A172 (cell line): Measurements from ENCODE around the gene PKDREJ. TPM values are rescaled to one million over a fixed set of nuclear protein-coding genes. Genes with fewer than 3 reads are reported as not detected.

Experiments used
- DNase-seq: peaks from one replicate; pipeline ENCODE4 v3.0.0-alpha.2; 2015; ENCODE audit warnings: low spot score
- total RNA-seq: library from RNA; depleted of rRNA; stranded (reverse); fragments of >200 nt; shearing (Covaris generic); gene quantifications from 2 replicates; pipeline ENCODE4 v1.2.3, GENCODE V29; 2014; rRNA removed

Gene PKDREJ
- total RNA-seq, 1 experiment from 2014 or later: not detected

DNA sequence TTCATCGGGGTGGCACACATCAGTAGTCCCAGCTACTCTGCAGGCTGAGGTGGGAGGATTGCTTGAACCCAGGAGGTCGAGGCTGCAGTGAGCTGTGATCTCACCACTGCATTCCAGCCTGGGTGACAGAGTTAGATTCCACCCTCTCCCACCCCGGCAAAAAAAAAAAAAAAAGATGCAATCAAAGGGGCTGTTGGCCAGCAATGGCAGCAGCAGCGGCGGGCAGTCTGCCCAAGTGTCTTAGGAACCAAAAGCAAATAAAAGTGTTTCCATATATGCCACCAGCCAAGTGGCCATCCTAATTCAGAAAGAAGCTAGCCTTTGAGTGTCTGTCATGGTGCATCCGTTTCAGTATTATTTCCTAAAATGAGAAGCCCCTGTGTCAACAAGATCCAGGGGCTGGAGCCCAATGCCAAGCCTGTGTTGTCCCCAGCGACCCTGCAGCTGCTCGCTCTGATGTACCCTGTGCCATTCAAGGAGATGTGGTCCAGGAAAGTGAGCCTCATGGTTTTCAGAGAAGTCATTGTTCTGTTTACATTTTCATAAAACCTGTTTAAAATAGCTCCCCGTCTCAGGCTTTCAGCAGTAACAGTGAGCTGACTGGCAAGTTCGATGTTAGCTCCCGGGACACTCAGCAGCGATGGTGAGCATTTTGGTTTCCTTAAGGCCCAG lies 25.6 kb downstream of the PKDREJ start:
- no peak for DNase-seq

DNA sequence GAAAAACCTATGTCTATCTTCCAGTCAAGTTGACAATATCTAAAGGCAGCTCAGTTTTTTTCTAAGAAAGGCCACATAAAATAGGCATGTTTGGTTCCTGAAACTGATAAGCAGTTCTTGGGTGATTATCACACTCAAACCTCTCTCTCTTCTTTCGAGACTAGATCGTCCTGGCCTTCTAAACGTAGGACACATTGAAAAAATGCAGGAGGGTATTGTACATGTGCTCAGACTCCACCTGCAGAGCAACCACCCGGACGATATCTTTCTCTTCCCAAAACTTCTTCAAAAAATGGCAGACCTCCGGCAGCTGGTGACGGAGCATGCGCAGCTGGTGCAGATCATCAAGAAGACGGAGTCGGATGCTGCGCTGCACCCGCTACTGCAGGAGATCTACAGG lies 28.2 kb downstream of the PKDREJ start:
- no peak for DNase-seq

DNA sequence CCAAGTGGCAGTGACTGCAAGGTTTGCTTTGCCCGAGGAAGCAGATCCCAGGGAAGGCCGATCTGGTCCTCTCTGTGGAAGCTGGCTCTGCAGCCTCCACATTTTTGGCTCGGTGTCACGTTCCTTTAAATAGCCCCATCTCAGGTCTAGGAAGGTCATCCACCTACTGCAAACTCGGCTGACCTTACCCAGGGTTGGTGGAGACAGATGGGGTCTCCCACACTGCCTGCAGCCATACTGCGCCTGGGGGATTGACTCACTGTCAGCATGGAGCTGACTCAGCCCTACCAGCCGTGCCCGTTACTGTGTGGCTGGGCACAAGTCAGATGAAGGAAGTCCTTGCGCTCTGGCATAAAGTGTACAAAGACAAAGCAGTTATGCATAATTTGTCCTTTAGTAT lies 29.9 kb downstream of the PKDREJ start:
- DNase-seq: peak; percentile 46

DNA sequence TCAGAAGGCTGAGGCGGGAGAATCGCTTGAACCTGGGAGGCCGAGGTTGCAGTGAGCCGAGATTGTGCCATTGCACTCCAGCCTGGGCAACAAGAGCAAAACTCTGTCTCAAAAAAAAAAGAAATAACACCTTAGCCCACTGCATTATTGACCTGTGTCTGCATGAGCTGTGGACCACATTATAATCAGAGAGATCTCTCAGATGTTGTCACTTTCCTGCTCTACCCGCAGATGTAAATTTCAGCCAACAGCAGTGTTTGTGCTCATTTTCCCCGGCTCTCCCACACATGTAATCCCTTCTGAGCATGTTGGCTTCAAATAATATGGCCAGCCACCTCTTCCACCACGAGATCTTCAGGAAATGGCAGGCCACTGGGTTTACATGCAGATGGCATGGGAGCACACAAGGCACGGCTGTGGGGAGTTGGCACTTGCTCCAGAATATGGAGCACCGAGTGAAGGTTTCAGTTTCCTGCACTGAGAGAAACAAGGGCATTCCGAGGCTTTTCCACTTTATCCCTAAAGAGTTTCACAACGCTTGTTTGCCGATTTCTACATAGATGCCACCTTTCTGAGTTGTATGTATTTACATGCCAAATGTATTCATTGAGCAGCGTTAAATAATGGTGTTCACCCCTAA lies 32.8 kb downstream of the PKDREJ start:
- no peak for DNase-seq

DNA sequence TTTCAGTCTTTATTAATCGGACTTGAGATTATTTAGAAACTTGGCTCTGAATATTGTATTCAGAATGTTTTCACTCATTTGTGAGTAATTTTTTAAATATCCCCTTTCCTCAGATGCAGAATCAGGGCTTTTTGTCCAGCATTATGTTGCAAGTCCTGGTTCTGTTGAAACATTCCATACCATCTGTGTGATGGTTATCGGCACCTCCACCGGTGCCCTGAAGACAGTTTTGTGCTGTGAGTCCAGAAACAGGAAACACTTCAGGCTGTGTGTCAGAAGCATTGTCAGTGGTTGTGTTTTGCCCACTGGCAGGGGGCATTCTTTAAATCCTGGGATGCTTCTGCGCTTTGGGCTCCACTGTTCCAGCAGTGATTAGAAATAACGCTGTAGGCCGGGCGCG lies 33.4 kb downstream of the PKDREJ start:
- DNase-seq: no peak

DNA sequence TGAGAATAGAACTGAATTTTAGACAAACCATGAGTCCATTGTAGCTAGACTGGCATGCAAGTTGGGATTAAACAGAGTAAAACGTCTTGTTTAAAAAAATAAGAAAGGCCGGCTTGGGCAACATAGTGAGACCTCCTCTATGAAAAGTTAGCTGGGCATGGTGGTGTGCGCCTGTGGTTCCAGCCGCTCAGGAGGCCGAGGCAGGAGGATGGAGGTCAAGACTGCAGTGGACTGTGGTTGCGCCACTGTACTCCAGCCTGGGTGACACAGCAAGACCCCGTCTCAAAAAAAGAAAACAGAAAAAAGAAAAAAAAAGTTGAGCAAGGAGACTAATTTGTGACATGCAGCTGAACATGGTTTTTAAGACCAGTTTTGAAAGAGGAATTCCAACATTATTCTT lies 36.6 kb downstream of the PKDREJ start:
- DNase-seq: no peak

DNA sequence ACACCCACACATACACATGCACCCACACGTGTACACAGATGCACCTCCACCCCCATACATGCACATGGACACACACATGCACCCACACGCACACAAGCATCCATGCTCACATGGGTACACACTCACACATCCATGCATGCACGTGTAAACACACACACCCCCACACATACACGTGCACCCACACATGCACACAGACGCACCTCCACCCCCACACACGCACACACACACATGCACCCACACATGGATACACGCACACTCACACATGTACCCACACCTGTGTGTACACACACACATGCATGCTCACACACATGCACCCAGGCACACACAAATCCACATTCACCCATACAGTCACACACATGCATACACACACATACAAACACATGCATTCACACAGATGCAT lies 37.5 kb downstream of the PKDREJ start:
- DNase-seq: no peak

DNA sequence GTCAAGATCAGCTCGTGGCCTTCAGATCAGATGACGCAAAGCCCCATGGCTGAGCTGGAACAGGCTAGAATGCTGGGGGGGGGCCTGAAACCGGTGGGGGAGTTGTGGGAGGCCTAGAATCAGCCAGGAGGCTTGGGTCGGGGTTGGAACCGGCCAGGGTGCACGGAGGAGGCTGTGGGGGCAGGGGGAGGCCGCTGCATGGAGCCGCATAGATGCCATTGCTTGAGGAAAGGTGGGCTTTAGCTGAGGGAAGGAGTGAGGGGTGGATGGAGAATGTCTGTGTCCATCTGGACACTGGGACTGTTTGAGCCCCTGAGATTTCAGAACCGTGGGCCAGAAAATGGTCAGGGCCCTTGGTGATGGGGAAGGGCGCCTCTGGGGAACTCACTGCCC lies 38.2 kb downstream of the PKDREJ start:
- no peak for DNase-seq

DNA sequence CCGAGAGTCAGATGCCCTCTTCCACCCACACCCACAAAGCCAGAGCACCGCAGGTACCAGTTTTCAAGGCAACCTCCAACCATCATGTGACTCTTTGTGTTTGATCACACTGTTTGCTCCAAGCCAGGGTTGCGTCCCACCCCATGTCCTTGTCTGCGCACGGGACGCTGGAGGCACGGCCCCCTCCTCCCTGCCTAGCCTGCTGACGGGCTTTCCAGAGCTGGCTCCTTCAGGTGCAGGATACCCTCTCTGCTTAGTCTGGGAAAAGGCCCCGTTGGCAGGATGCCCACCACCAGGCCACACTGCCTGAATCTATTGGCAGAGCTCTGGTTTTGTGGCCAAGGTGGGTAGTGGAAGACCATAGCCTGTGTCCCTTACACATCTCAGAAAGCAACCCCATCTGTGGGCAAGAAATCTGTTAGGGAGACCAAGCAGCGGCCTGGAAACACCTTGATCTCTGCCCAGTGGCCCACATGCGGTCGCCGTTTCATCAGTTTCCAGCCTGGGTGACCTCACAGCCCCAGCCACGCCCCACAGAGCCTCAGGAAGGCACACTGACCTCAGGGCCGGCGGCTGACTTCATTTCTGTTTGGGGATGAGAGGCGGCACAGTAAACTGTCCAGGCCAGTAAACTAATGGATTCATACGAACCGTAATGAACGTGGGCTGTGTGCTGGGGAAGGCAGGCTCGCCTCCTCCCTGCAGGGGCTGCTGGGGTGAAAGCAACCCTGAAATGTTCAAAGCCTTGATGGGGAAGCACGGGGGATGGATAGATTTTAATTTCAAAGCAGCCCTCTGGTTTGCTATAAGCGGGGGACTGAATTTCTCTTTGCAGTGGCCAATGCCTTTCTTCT lies 38.9 kb downstream of the PKDREJ start:
- no peak for DNase-seq

DNA sequence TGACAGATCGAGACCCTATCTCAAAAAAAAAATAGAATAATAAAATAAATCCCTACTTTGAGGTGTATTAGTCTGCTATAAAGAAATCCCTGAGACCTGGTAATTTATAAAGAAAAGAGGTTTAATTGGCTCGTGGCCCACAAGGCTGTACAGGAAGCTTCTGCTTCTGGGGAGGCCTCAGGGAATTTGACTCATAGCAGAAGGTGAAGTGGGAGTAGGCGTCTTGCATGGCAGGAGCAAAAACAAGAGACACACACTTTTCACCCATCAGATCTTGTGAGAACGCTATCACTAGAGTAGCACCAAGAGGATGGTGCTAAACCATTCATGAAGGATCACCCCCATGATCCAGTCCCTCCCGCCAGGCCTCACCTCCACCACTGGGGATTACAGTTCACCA lies 42.2 kb downstream of the PKDREJ start:
- no peak for DNase-seq

DNA sequence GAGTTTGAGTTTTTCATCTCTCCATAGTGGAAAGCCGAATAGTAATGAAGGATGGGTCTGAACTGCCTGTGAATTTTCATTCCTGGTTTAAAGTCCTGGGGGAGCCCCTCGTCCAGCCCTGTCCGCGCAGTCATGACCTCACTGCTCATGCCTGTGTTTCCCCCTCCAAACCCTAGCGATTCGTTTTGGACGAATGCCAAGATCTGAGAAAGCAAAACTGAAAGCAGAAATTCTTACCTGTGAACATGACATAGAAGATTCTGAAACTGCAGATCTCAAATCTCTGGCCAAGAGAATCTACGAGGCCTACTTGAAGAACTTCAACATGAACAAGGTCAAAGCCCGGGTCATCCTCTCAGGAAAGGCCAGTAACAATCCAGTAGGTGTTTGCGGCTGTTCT lies 43.5 kb downstream of the PKDREJ start:
- DNase-seq: no peak

DNA sequence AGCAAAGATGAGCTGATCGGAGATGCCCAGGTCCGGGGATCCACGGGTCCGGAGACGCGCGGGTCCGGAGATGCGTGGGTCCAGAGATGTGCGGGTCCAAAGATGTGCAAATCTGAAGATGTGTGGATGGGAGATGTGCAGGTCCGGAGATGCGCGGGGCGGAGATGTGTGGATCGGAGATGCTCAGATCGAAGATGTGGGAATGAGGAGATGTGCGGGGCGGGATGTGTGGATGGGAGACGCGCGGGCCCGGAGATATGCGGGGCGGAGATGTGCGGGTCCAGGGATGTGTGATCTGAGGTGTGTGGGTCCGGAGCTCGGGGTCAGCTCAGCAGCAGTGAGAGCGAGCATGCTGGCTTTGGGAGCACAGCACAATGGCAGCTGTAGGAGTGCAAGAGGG lies 48.5 kb downstream of the PKDREJ start:
- no peak for DNase-seq

DNA sequence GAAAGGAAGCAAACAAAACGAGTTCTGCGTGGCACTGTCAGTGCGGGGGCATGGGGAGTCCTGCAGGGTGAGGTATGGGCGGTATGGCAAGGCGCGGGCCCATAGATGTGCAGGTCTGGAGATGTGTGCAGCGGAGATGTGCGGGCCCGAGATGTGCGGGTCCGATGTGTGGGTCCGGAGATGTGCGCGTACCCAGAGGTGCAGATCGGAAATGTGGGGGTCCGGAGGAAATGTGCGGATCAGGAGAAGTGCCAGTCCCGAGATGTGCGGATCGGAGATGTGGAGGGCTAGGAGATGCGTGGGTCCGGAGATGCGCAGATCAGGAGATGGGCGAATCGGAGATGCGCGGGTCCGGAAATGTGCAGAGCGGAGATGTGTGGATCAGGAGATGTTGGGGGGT lies 49.0 kb downstream of the PKDREJ start:
- DNase-seq: no peak

DNA sequence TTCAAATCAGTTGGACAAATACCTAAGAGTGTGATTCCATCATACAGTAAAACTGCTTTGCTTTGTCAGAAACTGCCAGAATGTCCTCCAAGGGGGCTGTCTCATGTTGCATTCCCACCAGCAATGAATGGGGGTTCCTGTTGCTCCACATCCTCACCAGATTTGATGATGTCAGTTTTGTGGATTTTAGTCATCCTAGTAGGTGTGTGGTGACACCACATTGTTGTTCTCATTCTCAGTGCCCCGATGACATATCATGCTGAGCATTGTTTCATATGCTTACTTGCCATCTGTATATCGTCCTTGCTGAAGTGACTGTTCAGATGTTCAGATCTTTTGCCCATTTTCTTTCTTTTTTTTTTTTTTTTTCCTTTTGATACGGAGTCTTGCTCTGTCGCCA lies 50.1 kb downstream of the PKDREJ start:
- no peak for DNase-seq

DNA sequence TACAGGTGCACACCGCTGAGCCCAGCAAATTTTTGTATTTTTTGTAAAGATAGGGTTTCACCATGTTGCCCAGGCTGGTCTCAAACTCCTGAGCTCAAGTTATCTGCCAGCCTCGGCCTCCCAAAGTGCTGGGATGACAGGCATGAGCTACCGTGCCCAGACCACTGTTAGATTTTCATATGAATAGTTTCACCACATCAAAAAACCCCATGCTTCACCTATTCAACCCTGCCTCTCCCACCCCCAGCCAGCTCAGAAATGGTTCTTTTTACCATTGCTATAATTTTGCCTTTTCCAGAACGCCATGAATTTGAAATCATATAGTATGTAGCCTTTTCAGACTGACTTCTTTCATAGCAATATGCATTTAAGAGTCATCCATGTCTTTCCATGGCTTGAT lies 50.9 kb downstream of the PKDREJ start:
- no peak for DNase-seq

DNA sequence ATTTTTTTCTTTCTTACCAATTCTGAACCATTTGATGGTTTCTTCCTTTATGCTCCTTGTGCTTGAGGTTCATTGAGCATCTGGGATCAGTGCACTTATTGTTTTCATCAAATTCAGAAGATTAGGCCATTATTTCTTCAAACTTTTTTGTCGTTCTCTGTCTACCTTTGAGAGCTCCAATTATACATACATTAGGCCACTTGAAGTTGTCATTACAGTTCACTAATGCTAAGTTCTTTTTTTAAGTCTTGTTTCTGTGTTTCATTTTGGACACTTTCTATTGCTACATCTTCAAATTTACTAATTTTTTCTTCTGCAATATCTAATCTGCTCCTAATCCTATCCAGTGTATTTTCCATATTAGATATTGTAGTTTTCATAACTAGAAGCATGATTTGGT lies 53.9 kb downstream of the PKDREJ start:
- DNase-seq: no peak

Other genes with a start within 250 kb of the PKDREJ start
- gene PPARA, start 112.8 kb downstream of the PKDREJ start, total RNA-seq: 3.4 and 5.3 TPM in 2 replicates
- 12.5 and 19.1 TPM in 2 replicates for gene CDPF1, start 13.1 kb downstream of the PKDREJ start, total RNA-seq
- gene TTC38, start 4.7 kb upstream of the PKDREJ start, total RNA-seq: 15.3 and 21.8 TPM in 2 replicates
- 13.7 and 14.4 TPM in 2 replicates for gene GTSE1, start 33.5 kb upstream of the PKDREJ start, total RNA-seq
- 20.6 and 33.6 TPM in 2 replicates for gene TRMU, start 72.4 kb upstream of the PKDREJ start, total RNA-seq